ENCODE measurements around the gene SMYD3. TPM values are rescaled to one million over a fixed set of nuclear protein-coding genes. Genes with fewer than 3 reads are reported as not detected.

Gene SMYD3
- total and polyA plus RNA-seq, 10 of the 15 experiments (the other 5 are each of a cell fraction or from before 2014, with no cell fraction given): 18.3 to 54.0 (median 24.8) TPM

- TF ChIP-seq POLR2AphosphoS2 (IDR thresholded peaks at IDR 0.05; ENCODE audit: low read depth, low read length): no peak
- peak; percentile 79 for TF ChIP-seq RUNX3 (IDR thresholded peaks at IDR 0.05; ENCODE audit: low read length)
- TF ChIP-seq RCOR1 (conservative IDR thresholded peaks at IDR 0.05; ENCODE audit: low read depth, low read length): no peak
- TF ChIP-seq PRDM15 (CRISPR knock-in tag; IDR thresholded peaks at IDR 0.05): no peak
- TF ChIP-seq WRNIP1 (IDR thresholded peaks at IDR 0.05; ENCODE audit: borderline replicate concordance, low read depth, low read length): no peak
- TF ChIP-seq JUND (IDR thresholded peaks at IDR 0.05; ENCODE audit: low read depth, low read length): no peak
- TF ChIP-seq EED (IDR thresholded peaks at IDR 0.05; ENCODE audit: low read depth): peak; percentile 89
- no peak for TF ChIP-seq POLR2A (IDR thresholded peaks at IDR 0.05; ENCODE audit: low read depth, low read length)
- no peak for TF ChIP-seq SMAD5 (IDR thresholded peaks at IDR 0.05; ENCODE audit: low read depth)
- no peak for TF ChIP-seq CUX1 (IDR thresholded peaks at IDR 0.05; ENCODE audit: insufficient replicate concordance, low read depth, low read length)
- TF ChIP-seq BRCA1 (IDR thresholded peaks at IDR 0.05; ENCODE audit: low read depth, low read length): no peak
- TF ChIP-seq ZNF274 (IDR thresholded peaks at IDR 0.05; ENCODE audit: insufficient read depth, insufficient read length): no peak
- TF ChIP-seq ATF3 (IDR thresholded peaks at IDR 0.05; ENCODE audit: borderline replicate concordance, extremely low read depth, low read depth, low read length): no peak
- TF ChIP-seq ZNF384 (IDR thresholded peaks at IDR 0.05; ENCODE audit: borderline replicate concordance, low read depth, low read length): no peak
- TF ChIP-seq KAT2A (conservative IDR thresholded peaks at IDR 0.05; ENCODE audit: control insufficient read depth, low read depth, low read length): no peak
- TF ChIP-seq IRF5 (IDR thresholded peaks at IDR 0.05; ENCODE audit: borderline replicate concordance): no peak
- TF ChIP-seq NFIC (IDR thresholded peaks at IDR 0.05; ENCODE audit: low read depth, low read length): peak; percentile 63; the same call in 1 of the 2 replicates
- TF ChIP-seq ATF2 (IDR thresholded peaks at IDR 0.05; ENCODE audit: low read length): no peak
- no peak for TF ChIP-seq CHD2 (IDR thresholded peaks at IDR 0.05; ENCODE audit: borderline replicate concordance, low read depth, low read length)
Observed at GRCh38 chr1:245983294-245983967, 523.6 kb downstream of the SMYD3 start (continued).
